Endothelial cell of hepatic sinusoid (primary cell): Measurements from ENCODE around the gene RGL4.
"Not testable (repeated sequence)": the region's sequence is repeated elsewhere in the genome, so short reads cannot be mapped to it uniquely, and the experiment has no call there.

ENCODE experiments used
- in situ Hi-C: cut with HindIII; loops from 2 replicates; pipeline ENCODE4 v1.10.0; 2017; ENCODE audit warnings: low sequenced_read_pairs

RGL4 gene

GRCh38 chr22:23728108-23728507 is 37.3 kb downstream of the RGL4 start:
- in situ Hi-C loops, result not testable (repeated sequence)

DNA sequence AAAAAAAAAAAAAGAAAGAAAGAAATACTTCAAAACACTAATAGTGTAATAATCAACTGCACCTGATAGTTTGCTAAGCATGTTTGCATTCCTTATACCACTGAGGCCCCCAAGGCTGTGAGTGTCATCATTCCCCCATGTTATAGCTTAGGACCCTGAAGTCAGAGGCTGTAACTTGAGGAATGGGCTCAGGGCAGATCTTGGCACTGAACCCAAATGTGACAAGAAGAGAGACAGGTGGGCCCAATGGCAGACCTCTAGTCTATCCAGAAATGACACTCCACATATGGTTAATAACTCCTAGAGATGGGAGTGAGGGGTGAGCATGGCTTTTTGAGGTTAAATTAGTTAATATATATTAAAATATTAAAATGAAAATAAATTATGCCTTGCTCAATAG is 46.9 kb downstream of the RGL4 start:
- in situ Hi-C loops, result no loop called here

DNA sequence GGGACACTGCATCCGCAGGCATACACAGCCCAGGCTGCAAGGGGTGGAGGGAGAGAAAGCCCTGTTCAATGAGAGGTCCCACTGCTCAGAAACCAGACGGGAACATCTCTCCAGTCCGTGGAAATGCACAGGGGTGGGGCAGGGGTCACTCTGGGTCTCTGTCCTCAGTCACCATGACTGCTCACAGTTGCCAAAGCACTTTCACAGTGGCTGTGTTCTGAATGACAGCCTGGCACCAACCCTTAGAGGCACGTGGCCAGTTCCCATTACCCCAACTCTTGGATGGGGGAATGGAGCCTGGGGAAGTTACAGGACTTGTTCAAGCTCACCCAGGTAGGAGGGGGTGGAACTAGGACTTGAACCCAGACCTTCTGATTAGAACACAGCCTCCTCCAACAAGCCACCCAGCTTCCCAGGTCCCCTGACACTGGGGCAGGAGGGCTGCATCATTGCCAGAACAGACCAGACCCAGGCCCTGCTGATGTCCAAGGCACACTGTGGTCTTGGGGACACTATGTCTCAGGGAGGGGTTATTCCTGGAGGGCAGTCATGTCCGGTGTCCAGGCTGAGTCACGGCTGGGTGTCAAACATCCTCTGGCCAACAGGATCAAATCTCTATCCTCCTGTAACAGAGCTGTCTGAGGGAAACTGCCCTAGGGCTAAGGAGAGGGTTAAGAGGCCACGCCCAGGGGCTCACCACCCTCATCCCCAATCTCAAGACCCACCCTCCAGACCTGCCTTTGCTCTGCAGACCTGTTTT is 51.9 kb downstream of the RGL4 start:
- in situ Hi-C loops, result no loop called here

GRCh38 chr22:23743303-23743705 is 52.5 kb downstream of the RGL4 start:
- in situ Hi-C loops, result no loop called here

- in situ Hi-C loops, result no loop called here
Observed at GRCh38 chr22:23744001-23744400, 53.2 kb downstream of the RGL4 start.

DNA sequence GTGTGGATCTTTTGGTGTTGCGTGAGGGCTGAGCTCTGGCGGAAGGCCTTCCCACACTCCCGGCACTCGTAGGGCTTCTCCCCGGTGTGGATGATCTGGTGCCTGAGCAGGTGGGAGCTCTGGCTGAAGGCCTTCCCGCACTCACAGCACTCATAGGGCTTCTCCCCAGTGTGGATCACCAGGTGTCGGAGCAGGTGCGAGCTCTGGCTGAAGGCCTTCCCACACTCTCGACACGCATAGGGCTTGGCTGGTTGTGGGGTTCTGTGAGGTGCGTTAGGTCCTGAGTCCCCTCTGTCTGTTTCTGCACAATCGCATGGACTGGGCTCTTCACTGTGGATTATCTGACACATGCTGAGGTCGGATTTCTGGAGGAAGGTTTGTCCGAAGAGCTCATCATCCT is 53.7 kb downstream of the RGL4 start:
- in situ Hi-C loops, result no loop called here

DNA sequence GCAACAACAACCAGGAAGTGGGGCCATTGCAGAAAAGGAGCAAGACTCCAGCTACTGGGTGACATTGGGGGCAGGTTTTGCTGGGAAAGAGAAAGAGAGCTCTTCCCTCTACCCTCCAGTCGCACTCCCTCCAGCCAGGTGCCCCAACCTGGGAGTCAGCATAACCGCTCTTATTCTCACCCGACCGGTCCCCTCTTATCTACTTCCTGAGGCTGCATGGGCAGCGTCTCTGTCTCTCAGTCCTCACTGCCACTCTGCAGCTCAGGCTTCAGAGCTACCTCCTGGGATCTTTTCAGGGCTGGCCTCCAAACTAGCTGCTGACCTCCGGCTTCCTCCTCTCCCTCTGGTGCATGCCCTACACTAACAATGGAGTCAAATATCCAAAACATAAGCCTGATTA is 55.0 kb downstream of the RGL4 start:
- in situ Hi-C loops, result no loop called here
